BLaER1 (cell line): ENCODE results near the gene MAN2B1.
"Not testable (repeated sequence)": the region's sequence is repeated elsewhere in the genome, so short reads cannot be mapped to it uniquely, and the experiment has no call there.

Experiments used
- H3K27ac ChIP-seq: shearing (Covaris generic); formaldehyde crosslinking; 2 replicates; pipeline ENCODE4 v1.8.1; 2022
- H3K27me3 ChIP-seq: shearing (Covaris generic); formaldehyde crosslinking; 2 replicates; pipeline ENCODE4 v1.8.1; 2022
- H3K36me3 ChIP-seq: shearing (Covaris generic); formaldehyde crosslinking; 2 replicates; pipeline ENCODE4 v1.8.1; 2022
- H3K4me1 ChIP-seq: shearing (Covaris generic); formaldehyde crosslinking; 2 replicates; pipeline ENCODE4 v1.8.1; 2022
- H3K4me2 ChIP-seq: shearing (Covaris generic); formaldehyde crosslinking; 2 replicates; pipeline ENCODE4 v1.8.1; 2022
- H3K4me3 ChIP-seq: shearing (Covaris generic); formaldehyde crosslinking; 2 replicates; pipeline ENCODE4 v1.8.1; 2022
- H3K9ac ChIP-seq: shearing (Covaris generic); formaldehyde crosslinking; 2 replicates; pipeline ENCODE4 v1.8.1; 2022
- H3K9me3 ChIP-seq: shearing (Covaris generic); formaldehyde crosslinking; 2 replicates; pipeline ENCODE4 v1.8.1; 2022
- H4K20me1 ChIP-seq: shearing (Covaris generic); formaldehyde crosslinking; 2 replicates; pipeline ENCODE4 v1.8.1; 2022
- Cebpa-rat ChIP-seq: shearing (Covaris generic); IDR thresholded peaks from 2 replicates; pipeline ENCODE4 v1.8.1; 2022

Gene MAN2B1

GRCh38 chr19:12647047-12647446 is 19.5 kb downstream of the MAN2B1 start:
- no peaks in the 10 kb centered on the region for H3K9me3 ChIP-seq
- no peak for TF ChIP-seq Cebpa-rat
- 0 out of 2 replicates have a peak overlapping the region, but pooled peaks have one; percentile 24 for H3K9ac ChIP-seq
- peaks cover 13% of the 10 kb centered on the region for H3K4me1 ChIP-seq
- no peaks in the 10 kb centered on the region for H4K20me1 ChIP-seq
- H3K4me2 ChIP-seq: peak overlapping the region; percentile 25; the same call in 1 of the 2 replicates
- H3K4me3 ChIP-seq: no peak overlapping the region
- H3K27ac ChIP-seq: no peak overlapping the region
- H3K36me3 ChIP-seq: peaks cover 62% of the 10 kb centered on the region
- no peaks in the 10 kb centered on the region for H3K27me3 ChIP-seq

DNA sequence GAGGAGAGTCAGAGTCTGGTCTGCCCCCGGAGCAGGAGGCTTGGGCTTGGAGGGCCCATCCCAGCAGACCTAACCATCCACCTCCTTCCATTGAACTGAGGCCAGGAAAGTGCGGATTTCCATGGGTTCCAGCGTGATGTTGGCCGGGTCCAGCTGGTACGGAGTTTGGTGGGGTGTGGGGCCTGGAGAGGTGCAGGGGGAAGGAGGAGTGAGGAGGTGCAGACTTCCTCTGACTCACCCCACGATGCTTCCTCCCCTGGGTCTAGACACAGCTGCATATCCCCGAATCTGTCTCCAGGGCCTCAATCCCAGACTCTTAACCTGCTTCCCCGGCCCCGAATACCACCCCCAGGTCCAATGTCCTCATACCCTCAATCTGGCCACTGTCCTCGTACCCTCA is 20.0 kb downstream of the MAN2B1 start:
- peaks cover 57% of the 10 kb centered on the region for H3K36me3 ChIP-seq
- H3K9ac ChIP-seq: 0 out of 2 replicates have a peak overlapping the region, but pooled peaks have one; percentile 24
- H3K4me3 ChIP-seq: no peak overlapping the region
- H3K27ac ChIP-seq: no peak overlapping the region
- H3K27me3 ChIP-seq: no peaks in the 10 kb centered on the region
- no peak for TF ChIP-seq Cebpa-rat
- no peaks in the 10 kb centered on the region for H3K9me3 ChIP-seq
- peaks cover 13% of the 10 kb centered on the region for H3K4me1 ChIP-seq
- H3K4me2 ChIP-seq: peak overlapping the region; percentile 25
- no peaks in the 10 kb centered on the region for H4K20me1 ChIP-seq

DNA sequence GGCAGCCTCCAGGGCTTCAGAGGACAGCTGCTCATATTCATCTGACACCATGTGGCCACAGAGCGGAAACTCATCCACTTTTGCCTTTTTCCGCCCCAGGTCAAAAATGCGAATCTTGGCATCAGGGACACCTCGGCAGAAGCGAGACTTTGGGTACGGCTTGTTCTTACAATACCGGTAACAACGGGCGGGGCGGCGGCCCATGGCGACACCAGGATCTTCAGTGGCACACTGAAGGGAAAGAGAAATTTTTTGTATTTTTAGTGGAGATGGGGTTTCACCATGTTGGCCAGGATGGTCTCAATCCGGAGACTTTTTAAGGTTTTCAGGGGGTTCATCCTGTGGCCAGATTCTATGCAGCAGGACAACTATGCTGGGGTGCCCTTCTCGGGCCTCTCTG is 22.8 kb downstream of the MAN2B1 start:
- not testable (repeated sequence) for H3K9me3 ChIP-seq, H3K27me3 ChIP-seq, H4K20me1 ChIP-seq, H3K4me2 ChIP-seq, H3K27ac ChIP-seq, H3K4me3 ChIP-seq, H3K9ac ChIP-seq
- H3K36me3 ChIP-seq: peaks cover 37% of the 10 kb centered on the region
- H3K4me1 ChIP-seq: peaks cover 22% of the 10 kb centered on the region

GRCh38 chr19:12642506-12642905 is 24.0 kb downstream of the MAN2B1 start:
- H3K27ac ChIP-seq: no peak overlapping the region
- H3K4me1 ChIP-seq: peaks cover 22% of the 10 kb centered on the region
- no peak for TF ChIP-seq Cebpa-rat
- no peak overlapping the region for H3K4me2 ChIP-seq
- H3K9ac ChIP-seq: no peak overlapping the region
- peaks cover 29% of the 10 kb centered on the region for H3K36me3 ChIP-seq
- H3K27me3 ChIP-seq: no peaks in the 10 kb centered on the region
- no peaks in the 10 kb centered on the region for H4K20me1 ChIP-seq
- no peaks in the 10 kb centered on the region for H3K9me3 ChIP-seq
- no peak overlapping the region for H3K4me3 ChIP-seq

DNA sequence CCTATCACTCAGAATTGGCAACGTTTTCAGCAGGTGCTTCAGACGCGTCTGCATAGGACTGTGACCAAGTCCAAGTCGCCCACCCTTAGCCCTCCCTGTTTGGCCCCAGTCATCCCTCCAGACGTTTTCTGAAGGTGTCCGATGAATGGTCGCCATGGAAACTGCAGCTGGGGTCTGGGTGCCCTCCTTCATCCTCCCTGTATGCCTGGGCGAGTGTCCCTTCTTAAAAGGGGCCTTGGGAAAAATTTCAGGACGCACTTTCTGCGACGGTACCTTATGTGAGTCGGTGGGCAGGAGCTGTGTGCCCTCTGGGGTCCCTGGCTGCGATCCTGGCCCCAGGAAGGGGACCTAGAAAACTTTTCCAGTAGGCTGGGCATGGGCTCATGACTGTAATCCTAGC is 25.1 kb downstream of the MAN2B1 start:
- H3K27me3 ChIP-seq: no peaks in the 10 kb centered on the region
- H3K4me3 ChIP-seq: no peak overlapping the region
- H4K20me1 ChIP-seq: no peaks in the 10 kb centered on the region
- H3K27ac ChIP-seq: no peak overlapping the region
- H3K4me1 ChIP-seq: peaks cover 11% of the 10 kb centered on the region
- no peaks in the 10 kb centered on the region for H3K9me3 ChIP-seq
- H3K4me2 ChIP-seq: no peak overlapping the region
- no peak for TF ChIP-seq Cebpa-rat
- no peak overlapping the region for H3K9ac ChIP-seq
- H3K36me3 ChIP-seq: peaks cover 30% of the 10 kb centered on the region

- Histone ChIP-seq H3K36me3 (peaks cover 17% of the 10 kb centered on the region; the same call in 1 of the 2 replicates), H3K9ac (peak overlapping the region; percentile 60), H3K27ac (peak overlapping the region; percentile 52), H3K4me3 (peak overlapping the region; percentile 40), H3K4me1 (peaks cover 10% of the 10 kb centered on the region), H3K27me3 (no peaks in the 10 kb centered on the region), H3K9me3 (no peaks in the 10 kb centered on the region), H4K20me1 (no peaks in the 10 kb centered on the region), H3K4me2 (peak overlapping the region; percentile 79)
- no peak for TF ChIP-seq Cebpa-rat
Measured at GRCh38 chr19:12639901-12640613, 26.5 kb downstream of the MAN2B1 start.

DNA sequence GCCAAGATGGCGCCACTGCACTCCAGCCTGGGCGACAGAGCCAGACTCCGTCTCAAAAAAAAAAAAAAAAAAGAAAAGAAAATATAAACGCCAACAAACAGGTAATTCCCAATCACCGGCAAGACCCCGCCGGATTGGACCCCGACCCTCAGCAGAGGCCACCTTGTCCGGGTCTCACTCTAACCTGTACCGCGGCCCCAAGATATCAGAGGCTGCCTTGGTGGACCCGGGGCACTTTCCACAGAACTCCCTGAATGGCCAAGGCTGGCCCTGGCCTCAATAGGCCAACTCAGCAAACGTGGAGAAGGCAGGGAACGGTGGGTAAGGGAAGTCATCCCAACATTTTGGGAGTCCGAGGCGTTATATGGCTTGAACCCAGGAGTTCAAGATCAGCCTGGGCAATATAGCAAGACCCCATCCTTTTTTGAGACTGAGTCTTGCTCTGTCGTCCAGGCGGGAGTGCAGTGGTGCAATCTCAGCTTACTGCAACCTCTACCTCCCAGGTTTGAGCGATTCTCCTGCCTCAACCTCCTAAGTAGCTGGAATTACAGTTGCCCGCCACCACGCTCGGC is 27.8 kb downstream of the MAN2B1 start:
- Histone ChIP-seq H3K27me3 (no peaks in the 10 kb centered on the region), H3K4me2 (no peak overlapping the region), H3K27ac (no peak overlapping the region), H3K4me3 (no peak overlapping the region), H3K9ac (no peak overlapping the region), H3K36me3 (peaks cover 7% of the 10 kb centered on the region), H4K20me1 (no peaks in the 10 kb centered on the region), H3K9me3 (no peaks in the 10 kb centered on the region), H3K4me1 (peaks cover 15% of the 10 kb centered on the region)
- no peak for TF ChIP-seq Cebpa-rat

DNA sequence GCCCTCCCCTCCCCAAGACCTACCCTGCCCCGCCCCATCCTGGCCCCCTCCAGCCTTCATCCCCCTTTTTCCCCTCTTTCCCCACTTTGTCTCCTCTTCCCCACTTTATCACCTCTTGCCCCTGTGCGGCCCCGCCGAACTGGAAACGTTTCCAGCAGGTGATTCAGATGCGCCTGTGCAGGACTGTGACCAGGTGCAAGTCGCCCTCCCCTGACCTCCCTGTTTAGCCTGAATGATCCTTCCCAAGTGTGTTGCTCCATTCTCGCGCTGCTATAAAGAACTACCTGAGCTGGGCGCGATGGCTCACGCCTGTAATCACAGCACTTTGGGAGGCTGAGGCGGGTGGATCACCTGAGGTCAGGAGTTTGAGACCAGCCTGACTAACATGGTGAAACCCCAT is 29.9 kb downstream of the MAN2B1 start:
- no peak overlapping the region for H3K27ac ChIP-seq
- H3K4me2 ChIP-seq: no peak overlapping the region
- peaks cover 23% of the 10 kb centered on the region for H3K36me3 ChIP-seq
- H4K20me1 ChIP-seq: no peaks in the 10 kb centered on the region
- peaks cover 15% of the 10 kb centered on the region for H3K4me1 ChIP-seq
- no peak for TF ChIP-seq Cebpa-rat
- no peak overlapping the region for H3K4me3 ChIP-seq
- no peaks in the 10 kb centered on the region for H3K27me3 ChIP-seq
- H3K9me3 ChIP-seq: no peaks in the 10 kb centered on the region
- no peak overlapping the region for H3K9ac ChIP-seq

DNA sequence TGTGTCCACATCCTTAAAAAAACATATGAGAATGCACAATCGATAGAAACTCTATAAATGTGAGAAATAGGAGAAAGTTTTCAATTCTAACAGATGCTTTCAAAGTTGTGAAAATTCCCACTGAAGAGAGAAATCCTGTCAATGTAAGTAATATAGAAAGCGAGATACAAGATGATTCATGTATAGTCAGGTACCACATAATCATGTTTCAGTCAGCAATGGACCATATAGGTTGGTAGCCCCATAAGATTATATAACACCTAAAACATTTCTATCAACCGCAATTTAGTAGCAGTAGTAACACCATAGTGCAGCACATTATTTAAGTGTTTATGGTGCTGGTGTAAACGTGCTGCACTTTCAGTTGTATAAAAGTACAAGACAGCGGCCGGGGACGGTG is 37.3 kb downstream of the MAN2B1 start:
- Histone ChIP-seq H3K4me2 (no peak overlapping the region), H3K9me3 (peaks cover 55% of the 10 kb centered on the region)
- no peak for TF ChIP-seq Cebpa-rat

GRCh38 chr19:12628040-12629022 is 38.2 kb downstream of the MAN2B1 start:
- H3K27ac ChIP-seq: no peak overlapping the region
- H3K4me3 ChIP-seq: peak overlapping the region; percentile 30
- no peaks in the 10 kb centered on the region for H3K27me3 ChIP-seq
- no peak overlapping the region for H3K9ac ChIP-seq
- no peak overlapping the region for H3K4me2 ChIP-seq
- peaks cover 55% of the 10 kb centered on the region for H3K9me3 ChIP-seq
- H3K36me3 ChIP-seq: peaks cover 95% of the 10 kb centered on the region
- H3K4me1 ChIP-seq: no peaks in the 10 kb centered on the region
- no peak for TF ChIP-seq Cebpa-rat
- no peaks in the 10 kb centered on the region for H4K20me1 ChIP-seq

More for the DNA sequence above, 37.3 kb downstream of the MAN2B1 start:
- no peaks in the 10 kb centered on the region for H3K27me3 ChIP-seq
- no peak overlapping the region for H3K9ac ChIP-seq
- no peaks in the 10 kb centered on the region for H4K20me1 ChIP-seq
- H3K4me1 ChIP-seq: 0 out of 2 replicates have a peak, but pooled peaks cover under 1% of the 10 kb centered on the region
- H3K36me3 ChIP-seq: peaks cover 89% of the 10 kb centered on the region
- no peak overlapping the region for H3K27ac ChIP-seq
- H3K4me3 ChIP-seq: peak overlapping the region; percentile 30; the same call in 1 of the 2 replicates
